NCI-H2029 (cell line): ENCODE data around the gene SH3TC1.

Experiments
- DNase-seq: peaks from one replicate; lab custom pipeline; 2025; lab: John Stamatoyannopoulos, UW

The SH3TC1 gene

DNA sequence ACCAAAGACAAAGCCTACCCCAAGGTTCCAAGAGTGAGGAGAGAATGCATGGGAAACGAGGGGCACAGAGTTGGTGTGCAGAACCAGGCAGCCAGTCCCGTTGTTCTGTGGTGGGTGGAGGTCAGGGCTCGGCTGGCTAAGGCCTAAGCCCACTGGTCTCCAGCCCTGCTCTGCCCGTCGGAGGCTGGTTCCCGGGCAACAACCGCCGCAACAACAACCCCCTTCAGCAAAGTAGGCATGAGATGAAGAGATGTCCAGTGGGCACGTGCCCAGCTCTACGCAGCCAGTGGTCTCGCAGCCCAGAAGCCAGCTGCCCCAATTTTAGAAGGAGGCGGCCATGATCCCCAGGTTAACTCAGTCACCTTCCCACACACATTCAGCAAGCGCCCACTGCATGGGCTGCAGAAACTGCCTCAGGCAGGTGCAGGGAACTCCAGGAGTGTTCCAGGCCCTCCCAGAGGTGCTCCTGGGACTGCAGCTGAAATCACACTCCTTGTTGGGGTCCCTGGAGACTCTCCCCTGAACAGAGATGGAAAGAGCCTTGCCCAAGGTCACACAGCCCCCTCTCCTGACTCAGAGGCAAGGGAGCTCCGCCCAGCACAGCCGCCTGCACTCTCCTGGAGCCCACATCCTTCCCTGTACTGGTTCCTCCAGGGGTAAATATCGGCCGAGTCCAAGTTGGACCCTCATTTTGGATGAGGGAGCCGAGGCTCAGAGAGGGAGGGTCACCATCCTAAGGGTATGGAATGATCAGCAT, 45.1 kb downstream of the SH3TC1 start:
- DNase-seq = no peak

GRCh38 chr4:8244931-8245460, 45.9 kb downstream of the SH3TC1 start:
- no peak for DNase-seq

DNA sequence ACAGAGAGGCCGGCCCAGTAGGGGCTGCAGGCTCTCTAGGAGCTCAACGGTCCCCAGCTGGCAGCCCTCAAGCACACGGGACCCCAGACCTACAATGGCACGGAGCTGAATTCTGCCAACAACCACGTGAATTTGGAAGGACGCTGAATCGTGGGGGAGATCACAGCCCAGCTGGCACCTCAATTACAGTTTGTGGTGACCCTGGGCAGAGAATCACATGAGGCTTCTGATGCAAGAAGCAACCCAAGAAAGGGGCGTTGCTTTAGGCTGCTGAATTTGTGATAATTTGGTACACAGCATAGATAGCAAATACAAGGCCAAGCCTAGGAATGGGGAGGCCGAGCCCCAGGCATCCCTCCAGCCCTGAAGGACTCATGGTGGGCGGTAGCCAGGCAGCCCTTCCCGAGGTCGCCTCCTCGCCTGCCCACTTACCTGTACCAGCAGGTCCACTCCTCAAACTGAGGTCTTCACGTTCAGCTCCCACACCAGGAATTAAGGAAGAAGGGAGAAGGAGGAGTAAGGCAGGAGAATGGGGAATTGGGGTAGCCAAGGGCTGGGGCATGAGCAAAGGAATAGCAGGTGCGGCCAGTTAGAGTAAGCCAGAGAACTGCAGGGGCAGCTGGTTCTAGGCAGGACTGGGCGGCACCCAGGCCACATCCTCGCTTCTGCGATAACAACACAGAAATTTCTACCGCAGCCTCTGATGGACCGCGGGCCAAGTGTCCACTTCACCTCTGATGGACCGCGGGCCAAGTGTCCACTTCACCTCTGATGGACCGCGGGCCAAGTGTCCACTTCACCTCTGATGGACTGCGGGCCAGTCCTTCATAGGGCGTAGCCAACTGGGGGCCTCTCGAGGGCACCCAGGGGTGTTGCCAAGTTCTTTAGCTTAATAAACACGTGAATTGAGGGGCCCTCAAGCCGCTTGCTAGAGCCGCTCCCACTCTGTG, 47.1 kb downstream of the SH3TC1 start:
- no peak for DNase-seq

DNA sequence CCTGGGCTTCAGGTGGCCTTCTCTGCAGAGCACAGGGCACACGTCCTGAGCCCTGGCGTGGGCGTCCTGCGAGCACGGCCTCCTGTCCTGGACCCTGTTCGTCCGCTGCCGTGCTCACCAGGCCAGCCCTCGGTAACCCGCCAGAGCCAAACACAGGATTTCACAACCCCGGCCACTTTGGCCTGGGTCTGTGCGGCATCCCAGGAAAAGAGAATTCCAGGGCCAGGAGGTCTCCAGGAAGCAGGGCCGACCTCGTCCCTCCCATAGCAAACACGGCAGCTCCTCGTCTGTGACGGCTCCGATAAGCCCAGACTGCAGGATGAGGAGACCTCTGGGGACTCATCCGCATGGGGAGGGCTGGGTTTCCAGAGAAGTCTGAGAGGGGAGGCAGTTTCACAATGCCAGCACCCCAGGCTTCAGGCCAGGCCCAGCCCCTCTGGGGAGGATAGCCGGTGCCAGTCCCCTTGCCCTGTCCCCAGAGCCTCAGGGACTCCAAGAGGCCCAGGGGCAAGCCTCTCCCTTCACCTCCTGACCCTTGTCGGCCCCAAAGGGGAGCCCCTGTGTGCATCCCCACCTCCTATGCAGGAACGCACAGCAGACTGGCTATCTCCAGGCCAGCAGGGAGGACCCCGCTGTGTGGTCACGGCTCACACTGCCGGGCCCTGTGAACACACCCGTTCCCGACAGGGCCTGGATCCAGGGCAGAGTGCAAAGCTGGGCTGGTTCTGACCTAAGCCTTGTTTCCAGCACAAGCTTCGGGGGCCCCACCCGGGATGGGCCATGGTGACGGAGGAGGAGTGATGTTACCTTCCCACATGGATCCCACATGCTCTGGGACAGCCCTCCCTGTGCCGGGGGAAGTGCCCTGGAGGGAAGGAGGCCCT, 48.2 kb downstream of the SH3TC1 start:
- no peak for DNase-seq

DNA sequence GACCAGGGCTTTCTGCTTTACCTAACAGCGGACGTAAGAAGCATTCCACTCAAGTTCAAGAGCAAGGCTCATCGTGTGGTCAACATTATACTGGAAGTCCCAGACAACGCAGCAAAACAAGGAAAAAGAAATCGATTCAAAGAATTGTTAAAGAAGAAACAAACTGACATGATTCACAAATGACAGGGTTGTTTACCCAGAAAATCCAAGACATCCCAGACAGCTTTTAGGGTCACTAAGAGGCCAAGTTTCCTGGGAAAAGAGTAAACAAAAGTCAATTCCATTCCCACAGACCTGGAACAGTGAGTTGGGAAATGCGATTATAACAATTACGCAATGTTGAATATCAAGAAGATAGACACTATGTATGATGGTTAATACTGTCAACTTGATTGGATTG, 49.0 kb downstream of the SH3TC1 start:
- no peak for DNase-seq

GRCh38 chr4:8250227-8250626, 51.1 kb downstream of the SH3TC1 start:
- DNase-seq = no peak

GRCh38 chr4:8250637-8251036, 51.5 kb downstream of the SH3TC1 start:
- DNase-seq = no peak

GRCh38 chr4:8251110-8251883, 52.2 kb downstream of the SH3TC1 start:
- DNase-seq = no peak

GRCh38 chr4:8252301-8253173, 53.4 kb downstream of the SH3TC1 start:
- no peak for DNase-seq

DNA sequence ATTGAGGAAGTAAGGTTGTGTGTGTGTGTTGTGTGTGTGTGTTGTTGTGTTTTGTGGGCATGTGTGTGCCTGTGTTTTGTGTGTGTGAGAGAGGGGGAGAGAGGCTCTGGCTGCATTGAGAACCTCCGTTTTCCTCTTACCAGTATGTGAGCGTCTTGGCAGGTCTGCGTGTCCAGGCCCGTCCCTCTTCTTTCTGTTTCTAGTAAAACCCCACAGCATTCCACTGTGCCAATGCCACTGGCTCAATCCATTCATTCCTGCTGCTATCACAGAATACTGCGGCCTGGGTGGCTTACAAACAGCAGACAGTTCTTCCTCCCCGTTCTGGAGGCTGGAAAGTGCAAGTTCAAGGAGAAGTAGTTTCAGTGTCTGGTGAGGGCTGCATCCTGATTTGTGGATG, 55.0 kb downstream of the SH3TC1 start:
- no peak for DNase-seq

DNA sequence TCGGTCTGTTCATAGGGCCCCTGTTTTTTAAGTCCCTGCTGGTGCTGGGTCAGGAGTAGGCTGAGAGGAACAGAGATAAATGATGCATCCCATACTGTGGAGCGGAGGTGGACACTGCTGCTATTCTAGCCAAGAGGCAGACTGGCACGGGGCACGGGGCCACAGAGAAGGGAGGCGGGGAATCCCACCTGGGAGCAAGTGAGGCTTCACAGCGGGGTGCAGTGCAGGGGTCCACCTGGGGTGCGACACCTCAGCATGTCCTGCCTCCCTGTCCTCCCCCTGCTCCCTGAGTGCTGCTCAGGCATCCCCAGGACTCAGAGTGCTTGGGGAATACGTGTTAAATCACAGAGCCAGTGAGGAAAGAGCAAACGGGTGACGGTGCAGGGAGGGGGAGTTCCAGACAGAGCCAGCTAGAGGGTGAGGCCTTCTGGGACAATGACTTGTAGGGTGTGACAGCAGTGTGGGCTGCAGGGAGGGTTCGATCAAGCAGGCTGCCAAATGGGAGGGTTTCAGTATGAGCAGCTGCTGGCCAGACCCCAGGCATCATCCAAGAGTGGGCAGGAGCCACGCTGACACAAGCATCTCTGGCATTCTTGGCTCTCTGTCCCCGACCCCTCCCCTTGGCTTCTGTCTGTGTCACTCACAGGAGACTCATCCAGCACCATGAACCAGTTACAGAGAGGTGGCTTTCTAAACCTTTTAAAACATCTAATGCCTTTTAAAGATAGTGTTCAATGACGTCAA, 56.8 kb downstream of the SH3TC1 start:
- DNase-seq = no peak

DNA sequence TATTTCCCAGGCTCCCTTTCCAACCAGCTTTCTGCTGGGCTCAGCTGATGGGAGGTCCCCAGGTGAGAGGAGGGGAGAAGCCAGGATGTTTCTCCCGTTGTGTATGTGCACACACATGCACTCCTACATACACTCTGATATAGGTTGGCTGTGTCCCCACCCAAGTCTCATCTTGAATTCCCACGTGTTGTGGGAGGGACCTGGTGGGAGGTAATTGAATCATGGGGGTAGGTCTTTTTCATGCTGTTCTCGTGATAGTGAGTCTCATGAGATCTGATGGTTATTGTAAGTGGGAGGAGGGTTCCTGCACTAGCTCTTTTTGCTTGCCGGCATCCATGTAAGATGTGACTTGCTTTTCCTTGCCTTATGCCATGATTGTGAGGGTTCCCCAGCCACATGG, 58.8 kb downstream of the SH3TC1 start:
- DNase-seq = no peak

GRCh38 chr4:8258552-8259212, 59.6 kb downstream of the SH3TC1 start:
- DNase-seq = no peak

DNA sequence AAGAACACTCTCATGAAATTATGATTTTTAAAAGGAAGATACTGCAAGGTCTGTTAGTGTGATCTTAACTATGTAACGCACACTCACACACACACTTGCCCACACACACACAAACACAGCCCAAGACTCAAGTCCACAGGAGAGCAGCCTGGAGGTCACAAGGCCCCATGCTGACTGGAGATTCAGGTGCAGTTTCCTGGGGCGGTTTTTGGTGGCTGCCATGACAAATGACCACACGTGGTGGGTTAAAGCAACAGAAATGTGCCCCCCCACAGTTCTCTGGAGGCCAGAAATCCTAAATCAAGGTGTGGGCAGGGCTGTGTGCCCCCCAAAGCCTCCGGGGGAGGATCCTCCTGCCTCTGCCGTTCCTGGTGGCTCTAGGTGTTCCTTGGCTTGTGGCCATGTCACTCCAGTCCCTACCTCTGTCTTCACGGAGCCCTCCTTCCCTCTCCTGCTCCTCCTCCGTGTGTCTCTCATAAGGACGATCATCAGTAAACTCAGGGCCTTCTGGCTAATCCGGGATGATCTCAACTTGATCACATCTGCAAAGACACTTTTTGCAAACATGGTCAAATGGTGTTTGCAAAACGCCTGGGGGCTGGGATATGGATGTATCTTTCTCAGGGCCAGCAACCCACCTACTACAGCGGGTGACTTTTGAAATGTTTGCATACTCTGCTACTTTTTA, 60.8 kb downstream of the SH3TC1 start:
- no peak for DNase-seq

- DNase-seq = no peak
These were observed 61.6 kb downstream of the SH3TC1 start for GRCh38 chr4:8260656-8261111.

- DNase-seq = no peak
These were observed 62.9 kb downstream of the SH3TC1 start for GRCh38 chr4:8261851-8262535.

- no peak for DNase-seq
These were observed 63.7 kb downstream of the SH3TC1 start for GRCh38 chr4:8262637-8263322.
